Stimulated activated CD8-positive, alpha-beta memory T cell treated with anti-CD3 and anti-CD28 coated beads, Interleukin-7, amount 100 ng/mL, for 48 hours (primary cell): Measurements from ENCODE around the gene VDR.

ENCODE experiments used
- DNase-seq, 2 donors: peaks; one replicate each; pipeline ENCODE4 v3.0.0-alpha.2; 2020; ENCODE audit warnings: low read depth in 1 of 2; ENCODE audit errors: extremely low read depth in 1 of 2

Gene VDR

DNA sequence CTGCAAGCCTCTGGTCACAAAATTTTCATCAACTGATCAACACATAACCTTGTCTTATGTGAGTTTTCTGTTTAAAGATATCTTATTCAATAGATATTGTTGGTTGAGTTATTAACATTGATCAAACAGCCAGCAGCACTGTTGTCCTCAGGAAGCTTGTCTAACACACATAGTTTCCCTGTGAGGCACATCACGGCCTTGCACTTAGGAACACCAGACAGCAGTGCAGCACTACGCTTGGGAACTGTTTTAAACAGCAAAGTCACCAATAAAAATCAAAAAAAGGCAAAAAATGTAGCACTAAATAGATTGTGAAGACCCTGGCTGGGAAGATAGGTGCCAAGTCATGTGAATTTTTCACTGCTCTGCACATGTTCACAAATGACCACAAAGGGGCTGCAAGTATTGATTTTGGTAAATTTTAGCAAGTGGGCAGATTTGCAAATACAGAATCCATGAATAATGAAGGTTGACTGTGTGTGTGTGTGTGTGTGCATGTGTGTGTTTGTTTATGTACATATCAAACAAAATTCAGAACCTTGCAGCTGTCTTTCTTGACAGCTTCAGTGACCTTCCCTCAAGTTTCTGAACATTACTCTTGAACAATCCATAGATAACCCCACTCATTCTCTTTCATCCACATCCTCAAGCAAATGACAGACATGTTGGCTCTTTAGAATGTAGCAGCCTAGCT lies 28.9 kb downstream of the VDR start:
- no peak for DNase-seq

GRCh38 chr12:47874316-47874715 lies 30.5 kb downstream of the VDR start:
- DNase-seq, result no peak

DNA sequence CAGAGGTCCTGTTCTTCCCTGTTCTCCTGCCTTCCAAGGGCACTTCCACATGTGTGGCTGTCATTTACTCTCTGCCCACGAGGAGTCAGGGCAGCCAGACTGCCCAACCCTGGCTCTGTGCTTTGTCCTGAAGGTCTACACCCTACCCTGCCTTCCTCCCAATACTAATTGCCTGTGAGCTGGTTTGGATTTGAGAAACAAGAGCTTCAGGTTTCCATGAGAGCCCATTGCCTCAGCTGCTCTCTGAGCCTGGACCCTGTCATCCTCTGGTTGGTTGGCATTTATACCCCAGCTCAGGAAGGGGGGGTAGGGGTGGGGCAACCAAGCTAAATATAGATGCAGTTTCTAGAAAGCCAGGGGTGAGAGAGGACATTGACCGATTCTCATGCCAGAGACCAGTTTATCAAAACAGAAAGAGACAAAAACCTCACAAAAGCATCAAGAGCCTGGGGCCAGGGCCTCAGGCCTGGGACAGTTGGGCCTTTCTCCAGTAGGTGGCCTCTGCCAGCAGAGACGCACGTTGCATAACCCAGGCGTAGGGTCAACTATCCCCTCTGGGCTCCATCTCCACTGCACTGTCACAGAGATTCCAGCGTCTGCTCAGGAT lies 34.5 kb downstream of the VDR start:
- no peak for DNase-seq

GRCh38 chr12:47868552-47869031 lies 36.2 kb downstream of the VDR start:
- no peak for DNase-seq

DNA sequence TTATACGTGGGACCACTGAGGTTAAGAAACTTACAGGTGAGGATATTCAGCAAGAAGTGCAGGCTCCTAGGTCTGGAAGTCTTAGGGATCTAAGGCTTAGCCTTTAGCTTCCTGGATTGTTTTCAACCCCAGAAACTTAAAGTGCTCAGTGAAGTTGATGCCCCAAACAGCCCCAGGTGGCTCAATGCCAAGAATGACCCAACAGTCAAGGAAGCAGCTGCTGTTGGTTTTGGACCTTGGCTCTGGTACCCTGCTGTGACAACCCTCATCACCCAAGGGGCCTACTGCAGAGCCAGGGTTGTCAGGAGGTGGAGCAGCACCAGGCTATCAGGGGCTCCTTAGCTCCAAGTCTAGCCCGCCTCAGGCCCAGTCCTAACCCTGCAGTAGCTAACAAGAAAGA lies 36.8 kb downstream of the VDR start:
- DNase-seq, result no peak

GRCh38 chr12:47867495-47867941 lies 37.3 kb downstream of the VDR start:
- peak in 1 of 2 donors; percentile 75 for DNase-seq

DNA sequence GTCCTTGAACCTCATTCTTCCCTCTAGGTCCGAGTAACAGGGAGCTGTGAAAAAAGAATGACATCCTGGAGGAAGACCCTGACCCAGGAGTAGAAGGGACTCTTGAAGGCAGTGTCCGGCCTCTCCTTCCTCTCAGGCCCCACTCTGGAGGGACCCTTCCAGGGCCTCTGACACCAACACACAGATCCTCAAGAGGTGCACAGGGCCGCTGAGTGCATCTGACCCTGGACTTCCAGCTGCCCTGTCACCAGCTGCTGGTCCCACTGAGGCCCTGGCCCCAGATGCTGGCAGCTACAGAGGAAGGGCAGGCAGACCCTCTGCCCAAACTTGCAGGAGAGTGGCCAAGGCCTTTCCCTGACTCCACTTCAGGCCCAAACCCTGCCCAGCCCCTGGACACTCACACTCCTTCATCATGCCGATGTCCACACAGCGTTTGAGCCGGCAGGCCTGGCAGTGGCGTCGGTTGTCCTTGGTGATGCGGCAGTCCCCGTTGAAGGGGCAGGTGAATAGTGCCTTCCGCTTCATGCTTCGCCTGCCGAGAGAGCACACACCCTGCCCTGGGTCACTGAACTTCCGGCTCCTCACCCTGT lies 40.1 kb downstream of the VDR start:
- no peak for DNase-seq

DNA sequence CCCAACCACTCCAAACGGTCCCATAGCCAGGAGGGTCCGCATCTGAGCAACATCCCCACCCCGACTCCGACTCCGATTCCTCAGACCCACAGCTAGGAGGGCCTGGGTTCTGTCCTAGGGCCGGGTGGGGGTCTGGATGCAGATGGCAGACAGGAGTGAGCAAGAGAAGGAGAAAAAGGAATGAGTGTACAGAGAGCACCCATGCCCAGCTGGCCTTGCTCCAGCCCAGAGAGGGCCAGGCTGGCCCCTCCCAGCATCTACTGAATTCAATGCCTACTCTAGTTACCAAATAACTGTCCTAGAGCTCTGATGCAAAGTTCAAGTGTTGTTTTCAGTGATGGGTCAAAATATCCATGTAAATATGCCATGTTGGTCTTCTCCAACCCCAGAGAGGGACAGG lies 40.8 kb downstream of the VDR start:
- no peak for DNase-seq

DNA sequence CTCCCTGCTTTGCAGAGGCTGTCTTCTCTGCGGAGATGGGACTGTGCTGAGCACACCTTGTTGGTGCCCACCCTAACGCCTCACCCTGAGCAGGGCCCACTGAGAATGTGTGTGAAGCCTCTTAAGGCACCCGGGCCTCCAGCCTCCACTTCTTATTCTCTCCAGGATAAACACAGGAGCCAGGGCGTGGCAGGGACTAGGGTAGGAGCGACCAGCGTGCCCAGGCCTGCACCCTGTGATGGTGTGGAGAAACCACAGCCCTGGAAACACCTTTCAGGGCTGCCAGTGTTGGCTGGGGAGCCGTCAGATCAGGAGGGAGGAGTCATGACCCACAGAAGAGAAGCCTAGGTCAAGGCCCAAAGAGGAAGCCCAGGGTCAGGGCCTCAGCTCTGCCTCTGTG lies 41.3 kb downstream of the VDR start:
- no peak for DNase-seq

GRCh38 chr12:47862881-47863280 lies 41.9 kb downstream of the VDR start:
- DNase-seq, result no peak

DNA sequence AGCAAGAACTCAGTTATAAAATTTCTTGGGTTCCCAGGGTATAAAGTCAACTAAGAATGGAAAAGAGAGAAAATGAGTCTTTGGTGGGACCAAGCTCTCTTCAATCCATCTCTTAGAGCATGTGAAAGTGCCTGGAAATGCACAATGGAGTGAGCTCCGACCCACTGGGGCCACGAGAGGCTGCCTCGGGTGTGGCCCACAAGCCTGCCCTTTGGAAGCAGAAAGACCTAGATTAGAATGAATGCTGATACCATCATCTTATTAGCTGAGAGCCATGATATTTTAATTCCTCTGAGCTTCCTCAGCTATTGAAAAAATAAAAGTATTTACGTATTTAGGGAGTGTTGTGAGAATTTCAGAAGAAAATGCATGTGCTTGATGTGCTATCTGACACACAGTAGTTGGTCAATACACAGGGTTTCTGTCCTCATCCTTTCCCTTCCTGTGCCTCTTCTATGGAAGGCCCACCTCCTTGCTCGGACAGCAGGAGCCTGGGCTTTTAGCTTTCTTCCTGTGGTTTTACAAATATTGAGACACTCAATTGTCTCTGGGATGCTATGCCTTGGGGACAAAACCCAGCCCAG lies 42.5 kb downstream of the VDR start:
- DNase-seq, result no peak

DNA sequence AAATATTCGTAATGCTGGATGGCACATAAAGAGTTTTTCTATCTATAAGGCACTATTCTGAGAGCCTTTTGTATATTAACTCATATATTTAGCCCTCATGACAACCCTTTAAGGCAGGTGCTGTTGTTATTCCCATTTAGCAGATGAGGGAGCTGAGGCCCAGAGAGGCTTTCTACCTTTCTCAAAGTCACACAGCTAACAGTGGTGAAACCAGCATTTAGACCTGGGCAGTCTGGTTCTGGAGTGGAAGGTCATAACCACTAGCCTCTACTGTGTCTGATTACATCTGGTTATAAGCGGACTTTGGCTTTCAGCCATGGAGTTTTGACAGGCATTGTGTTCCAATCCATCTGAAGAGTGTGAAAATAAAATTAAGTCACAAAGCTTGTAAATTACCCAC lies 43.9 kb downstream of the VDR start:
- no peak for DNase-seq

GRCh38 chr12:47860279-47860841 lies 44.4 kb downstream of the VDR start:
- no peak for DNase-seq

- DNase-seq, result no peak
These were observed 46.1 kb downstream of the VDR start for GRCh38 chr12:47858511-47859266.

GRCh38 chr12:47856721-47857575 lies 47.8 kb downstream of the VDR start:
- no peak for DNase-seq

DNA sequence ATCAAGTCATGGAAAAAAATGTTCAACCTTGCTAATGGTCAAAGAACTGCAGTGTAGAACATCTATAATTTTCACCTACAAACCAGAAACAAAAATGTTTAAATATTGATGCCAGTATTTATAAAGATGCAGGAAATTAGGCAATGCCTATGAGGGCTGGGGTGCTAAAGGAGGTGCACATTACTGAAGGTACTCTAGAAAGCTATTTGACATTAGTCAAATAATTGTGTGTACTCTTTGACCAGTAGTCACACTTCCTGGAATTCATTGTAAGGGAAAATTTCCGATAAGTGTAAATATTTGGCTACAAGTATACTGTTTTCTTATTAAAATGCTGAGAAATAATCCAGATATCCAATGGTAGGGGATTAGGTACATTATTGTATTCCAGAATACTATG lies 48.7 kb downstream of the VDR start:
- DNase-seq, result no peak

DNA sequence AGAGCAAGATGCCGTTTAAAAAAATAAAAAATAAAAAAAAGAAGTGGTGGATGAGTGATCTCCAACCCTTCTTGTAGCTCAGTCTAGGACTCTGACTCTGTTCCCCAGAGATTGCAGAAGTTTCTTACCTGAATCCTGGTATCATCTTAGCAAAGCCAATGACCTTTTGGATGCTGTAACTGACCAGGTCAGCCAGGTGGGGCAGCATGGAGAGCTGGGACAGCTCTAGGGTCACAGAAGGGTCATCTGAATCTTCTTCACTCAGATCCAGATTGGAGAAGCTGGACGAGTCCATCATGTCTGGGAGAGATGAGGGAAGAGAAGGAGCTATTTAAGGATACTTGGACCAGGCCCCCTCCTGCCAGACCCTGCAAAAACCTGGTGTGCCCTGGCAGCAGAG lies 49.3 kb downstream of the VDR start:
- DNase-seq, result no peak

DNA sequence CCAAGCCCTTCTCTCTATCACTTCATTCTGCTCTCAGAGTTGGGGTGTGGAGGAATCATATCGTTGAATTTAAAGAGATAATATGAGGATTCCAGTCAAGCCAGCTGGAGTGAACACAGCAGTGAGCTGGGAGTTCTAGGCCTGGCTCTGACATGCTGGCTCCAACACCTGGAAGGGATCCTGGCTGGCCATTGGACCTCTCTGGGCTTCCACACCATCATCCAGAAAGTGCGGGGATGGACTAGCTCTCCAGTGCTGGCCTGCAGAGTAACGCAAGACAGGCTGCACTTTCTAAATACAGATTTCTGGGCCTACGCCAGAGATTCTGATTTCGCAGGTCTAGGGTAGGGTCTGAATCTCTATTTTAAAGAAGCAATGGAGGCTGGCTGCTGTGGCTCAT lies 50.3 kb downstream of the VDR start:
- no peak for DNase-seq

- DNase-seq, result no peak
These were observed 52.7 kb downstream of the VDR start for GRCh38 chr12:47852096-47852571.
